ENCODE data around the gene WDPCP. TPM values are rescaled to one million over a fixed set of nuclear protein-coding genes. Genes with fewer than 3 reads are reported as not detected.
"Not testable (repeated sequence)": the region's sequence is repeated elsewhere in the genome, so short reads cannot be mapped to it uniquely, and the experiment has no call there.

WDPCP gene
- total RNA-seq, 4 donors from 2014 or later: 15.9 to 18.5 (median 17.4) TPM

GRCh38 chr2:63406641-63407040 lies 181.6 kb downstream of the WDPCP start:
- DNase-seq (ENCODE audit: low spot score): no peak
- no peak for ATAC-seq (ENCODE audit: low FRiP score)
- TF ChIP-seq, protein P1, sequence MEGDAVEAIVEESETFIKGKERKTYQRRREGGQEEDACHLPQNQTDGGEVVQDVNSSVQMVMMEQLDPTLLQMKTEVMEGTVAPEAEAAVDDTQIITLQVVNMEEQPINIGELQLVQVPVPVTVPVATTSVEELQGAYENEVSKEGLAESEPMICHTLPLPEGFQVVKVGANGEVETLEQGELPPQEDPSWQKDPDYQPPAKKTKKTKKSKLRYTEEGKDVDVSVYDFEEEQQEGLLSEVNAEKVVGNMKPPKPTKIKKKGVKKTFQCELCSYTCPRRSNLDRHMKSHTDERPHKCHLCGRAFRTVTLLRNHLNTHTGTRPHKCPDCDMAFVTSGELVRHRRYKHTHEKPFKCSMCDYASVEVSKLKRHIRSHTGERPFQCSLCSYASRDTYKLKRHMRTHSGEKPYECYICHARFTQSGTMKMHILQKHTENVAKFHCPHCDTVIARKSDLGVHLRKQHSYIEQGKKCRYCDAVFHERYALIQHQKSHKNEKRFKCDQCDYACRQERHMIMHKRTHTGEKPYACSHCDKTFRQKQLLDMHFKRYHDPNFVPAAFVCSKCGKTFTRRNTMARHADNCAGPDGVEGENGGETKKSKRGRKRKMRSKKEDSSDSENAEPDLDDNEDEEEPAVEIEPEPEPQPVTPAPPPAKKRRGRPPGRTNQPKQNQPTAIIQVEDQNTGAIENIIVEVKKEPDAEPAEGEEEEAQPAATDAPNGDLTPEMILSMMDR (IDR thresholded peaks at IDR 0.05): no peak

DNA sequence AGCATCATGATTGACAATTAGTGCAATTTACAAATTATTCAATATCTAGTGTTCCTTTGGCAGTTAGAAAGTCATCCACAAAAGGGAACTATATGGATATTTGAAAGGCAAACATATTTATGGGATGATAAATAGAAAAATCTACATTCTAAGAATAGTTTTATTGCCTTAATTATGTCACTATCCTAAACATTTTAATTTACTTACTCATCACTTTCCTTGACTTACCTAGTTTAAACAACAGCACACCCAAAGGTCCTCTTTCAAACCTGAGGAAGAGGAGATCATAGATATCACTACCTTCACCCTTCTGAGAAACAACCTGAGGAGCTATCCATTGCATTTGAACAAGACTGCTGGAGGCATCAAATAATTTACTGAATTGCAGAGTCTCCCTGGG lies 184.5 kb downstream of the WDPCP start:
- DNase-seq (ENCODE audit: low spot score) (no peak), ATAC-seq (ENCODE audit: low FRiP score) (no peak)
- TF ChIP-seq, protein P1 (IDR thresholded peaks at IDR 0.05): no peak

DNA sequence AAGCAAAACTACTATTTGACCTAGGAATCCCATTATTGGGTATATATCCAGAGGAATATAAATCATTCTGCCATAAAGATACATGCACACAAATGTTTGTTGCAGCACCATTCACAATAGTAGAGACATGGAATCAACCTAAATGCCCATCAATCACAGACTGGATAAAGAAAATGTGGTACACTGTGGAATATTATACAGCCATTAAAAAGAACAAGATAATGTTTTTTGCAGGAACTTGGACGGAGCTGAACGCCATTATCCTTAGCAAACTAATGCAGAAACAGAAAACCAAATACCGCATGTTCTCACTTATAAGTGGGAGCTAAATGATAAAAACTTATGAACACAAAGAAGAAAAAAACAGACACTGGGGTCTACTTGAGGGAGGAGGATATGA lies 185.4 kb downstream of the WDPCP start:
- ATAC-seq (ENCODE audit: low FRiP score); DNase-seq (ENCODE audit: low spot score): not testable (repeated sequence)

DNA sequence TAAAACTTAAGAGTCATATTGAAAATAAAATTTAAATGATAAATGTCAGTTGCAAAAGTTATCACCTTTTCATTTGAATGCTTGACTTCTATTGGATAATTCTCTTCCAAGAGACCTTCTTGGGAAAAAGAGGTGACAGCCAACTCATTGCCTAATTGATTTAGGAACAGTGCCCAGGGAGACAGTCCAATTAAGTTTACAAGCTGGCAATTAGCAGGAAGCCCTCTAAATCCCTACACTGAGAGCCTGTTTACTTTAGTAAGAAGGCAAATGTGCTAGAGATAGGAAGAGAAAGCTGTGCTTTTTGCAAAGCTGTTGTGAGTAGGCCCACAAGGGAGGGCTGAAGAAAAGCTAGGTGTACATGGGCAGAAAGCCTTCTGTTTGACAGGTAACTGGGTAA lies 189.1 kb downstream of the WDPCP start:
- ATAC-seq (ENCODE audit: low FRiP score) (no peak), DNase-seq (ENCODE audit: low spot score) (no peak)
- TF ChIP-seq, protein P1 (IDR thresholded peaks at IDR 0.05): no peak

GRCh38 chr2:63379451-63379850 lies 208.8 kb downstream of the WDPCP start:
- ATAC-seq (ENCODE audit: low FRiP score) (no peak), DNase-seq (ENCODE audit: low spot score) (no peak)
- TF ChIP-seq, protein P1 (IDR thresholded peaks at IDR 0.05): no peak

- TF ChIP-seq, protein P1 (IDR thresholded peaks at IDR 0.05): no peak
- no peak for ATAC-seq (ENCODE audit: low FRiP score)
- no peak for DNase-seq (ENCODE audit: low spot score)
Observed at GRCh38 chr2:63378589-63378988, 209.7 kb downstream of the WDPCP start.

GRCh38 chr2:63374341-63374740 lies 213.9 kb downstream of the WDPCP start:
- ATAC-seq (ENCODE audit: low FRiP score): no peak
- no peak for DNase-seq (ENCODE audit: low spot score)
- TF ChIP-seq, protein P1 (IDR thresholded peaks at IDR 0.05): no peak

DNA sequence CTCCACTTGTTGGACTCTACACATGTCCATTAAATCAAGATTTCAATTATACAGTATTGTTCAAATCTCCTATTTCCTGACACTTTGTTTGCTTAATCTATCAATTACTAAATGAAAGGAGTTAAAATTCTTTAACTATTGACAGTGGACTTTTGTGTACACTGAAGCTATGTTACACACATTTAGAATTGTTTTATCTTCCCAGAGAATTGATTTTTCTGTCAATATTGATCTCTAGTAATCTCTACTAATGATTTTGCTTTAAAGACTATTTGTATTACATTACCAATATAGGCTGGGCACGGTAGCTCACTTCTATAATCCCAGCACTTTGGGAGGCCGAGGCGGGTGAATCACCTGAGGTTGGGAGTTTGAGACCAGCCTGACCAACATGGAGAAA lies 215.7 kb downstream of the WDPCP start:
- TF ChIP-seq, protein P1 (IDR thresholded peaks at IDR 0.05): no peak
- DNase-seq (ENCODE audit: low spot score): no peak
- no peak for ATAC-seq (ENCODE audit: low FRiP score)
